Measurements from ENCODE around the gene FCHSD2. TPM values are rescaled to one million over a fixed set of nuclear protein-coding genes. Genes with fewer than 3 reads are reported as not detected.

The FCHSD2 gene
- total RNA-seq, 6 experiments from 2014 or later, result 10.8 to 25.9 (median 17.8) TPM

GRCh38 chr11:72927380-72927779, 214.7 kb downstream of the FCHSD2 start:
- H3K9me3 ChIP-seq, result no peaks in the 10 kb centered on the region
- H3K27ac ChIP-seq, result no peak overlapping the region
- no peak for DNase-seq
- no peak overlapping the region for H3K4me3 ChIP-seq
- H3K27me3 ChIP-seq, result no peaks in the 10 kb centered on the region
- H3K36me3 ChIP-seq, result peaks cover 0 to 3% (median 0%) of the 10 kb centered on the region in 4 donors
- H3K4me1 ChIP-seq, result peaks cover 0 to 10% (median 0%) of the 10 kb centered on the region in 4 donors
- TF ChIP-seq CTCF (IDR thresholded peaks at IDR 0.05) (no peak), POLR2A (IDR thresholded peaks at IDR 0.05) (no peak)
- ATAC-seq, result no peak
- intact Hi-C loops (cut with DNase I), result loop anchor here in 1 of 2 donors (10.0 kb wide), 1 partner anchor 247 kb away; no protein-coding TSS in a partner anchor

GRCh38 chr11:72926076-72926475, 216.0 kb downstream of the FCHSD2 start:
- H3K27ac ChIP-seq, result no peak overlapping the region
- no peaks in the 10 kb centered on the region for H3K9me3 ChIP-seq
- intact Hi-C loops (cut with DNase I), result loop anchor here in 1 of 2 donors (10.0 kb wide), 1 partner anchor 249 kb away; no protein-coding TSS in a partner anchor
- H3K4me1 ChIP-seq, result peaks cover 0 to 8% (median 0%) of the 10 kb centered on the region in 4 donors
- peak in 2 of 4 donors; percentile 18 to 29 for ATAC-seq
- H3K4me3 ChIP-seq, result no peak overlapping the region
- H3K36me3 ChIP-seq, result peaks cover 0 to 3% (median 0%) of the 10 kb centered on the region in 4 donors
- DNase-seq, result no peak
- no peaks in the 10 kb centered on the region for H3K27me3 ChIP-seq
- TF ChIP-seq CTCF (IDR thresholded peaks at IDR 0.05), result no peak
- no peak for TF ChIP-seq POLR2A (IDR thresholded peaks at IDR 0.05)
- WGBS (ENCODE audit: insufficient coverage, low coverage, low lambda C conversion rate, missing lambda C conversion rate), result 92% methylated on average over 1 of the region's 1 CpG

GRCh38 chr11:72925656-72926055, 216.5 kb downstream of the FCHSD2 start:
- peak in 2 of 4 donors; percentile 19 to 34 for ATAC-seq
- no peak for TF ChIP-seq POLR2A (IDR thresholded peaks at IDR 0.05)
- TF ChIP-seq CTCF (IDR thresholded peaks at IDR 0.05), result no peak
- H3K27ac ChIP-seq, result no peak overlapping the region
- WGBS (ENCODE audit: insufficient coverage, low coverage, low lambda C conversion rate, missing lambda C conversion rate), result 98% methylated on average over 3 of the region's 9 CpGs
- H3K4me1 ChIP-seq, result peaks cover 0 to 12% (median 0%) of the 10 kb centered on the region in 4 donors
- H3K4me3 ChIP-seq, result no peak overlapping the region
- no peaks in the 10 kb centered on the region for H3K27me3 ChIP-seq
- peaks cover 0 to 3% (median 0%) of the 10 kb centered on the region in 4 donors for H3K36me3 ChIP-seq
- H3K9me3 ChIP-seq, result no peaks in the 10 kb centered on the region
- intact Hi-C loops (cut with DNase I), result loop anchor here in 1 of 2 donors (10.0 kb wide), 1 partner anchor 249 kb away; no protein-coding TSS in a partner anchor
- no peak for DNase-seq

- ATAC-seq, result peak; percentile 63 to 74 (median 70)
- no peak overlapping the region for H3K27ac ChIP-seq
- no CpG with 5 or more reads among the region's 1 CpG for WGBS (ENCODE audit: insufficient coverage, low coverage, low lambda C conversion rate, missing lambda C conversion rate)
- H3K4me1 ChIP-seq, result peaks cover 0 to 22% (median 0%) of the 10 kb centered on the region in 4 donors
- H3K27me3 ChIP-seq, result no peaks in the 10 kb centered on the region
- no peak for DNase-seq
- intact Hi-C loops (cut with DNase I), result loop anchor here in 1 of 2 donors (10.0 kb wide), 1 partner anchor 250 kb away; no protein-coding TSS in a partner anchor
- H3K4me3 ChIP-seq, result no peak overlapping the region
- H3K9me3 ChIP-seq, result no peaks in the 10 kb centered on the region
- peaks cover 0 to 3% (median 0%) of the 10 kb centered on the region in 4 donors for H3K36me3 ChIP-seq
- TF ChIP-seq CTCF (IDR thresholded peaks at IDR 0.05) (peak; percentile 51 to 56 (median 54)), POLR2A (IDR thresholded peaks at IDR 0.05) (no peak)
Measured at GRCh38 chr11:72924568-72925190, 217.4 kb downstream of the FCHSD2 start.
